Inferior parietal cortex (tissue), 1 donor: ENCODE measurements around the gene RPUSD3.
"Not testable (repeated sequence)": the region's sequence is repeated elsewhere in the genome, so short reads cannot be mapped to it uniquely, and the experiment has no call there.

Source experiments
- DNase-seq: peaks from one replicate; pipeline ENCODE4 v3.0.0-alpha.2; 2016; ENCODE audit errors: extremely low spot score

Gene RPUSD3, protein sequence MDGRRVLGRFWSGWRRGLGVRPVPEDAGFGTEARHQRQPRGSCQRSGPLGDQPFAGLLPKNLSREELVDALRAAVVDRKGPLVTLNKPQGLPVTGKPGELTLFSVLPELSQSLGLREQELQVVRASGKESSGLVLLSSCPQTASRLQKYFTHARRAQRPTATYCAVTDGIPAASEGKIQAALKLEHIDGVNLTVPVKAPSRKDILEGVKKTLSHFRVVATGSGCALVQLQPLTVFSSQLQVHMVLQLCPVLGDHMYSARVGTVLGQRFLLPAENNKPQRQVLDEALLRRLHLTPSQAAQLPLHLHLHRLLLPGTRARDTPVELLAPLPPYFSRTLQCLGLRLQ

GRCh38 chr3:9843715-9844438, at the start of gene RPUSD3:
TSS of gene RPUSD3 (minus strand) at chr3:9844008. CDS start at chr3:9843990, 18 bp downstream.
- peak; percentile 98 for DNase-seq

- peak; percentile 16 for DNase-seq
Observed at GRCh38 chr3:9891072-9891622, 47.3 kb upstream of the RPUSD3 start.

GRCh38 chr3:9890249-9891071, 46.7 kb upstream of the RPUSD3 start, which contains the start of gene JAGN1:
TSS of gene JAGN1 (plus strand) at chr3:9890610. CDS start at chr3:9890723, 113 bp downstream.
- peak; percentile 88 for DNase-seq

- no peak for DNase-seq
Observed at GRCh38 chr3:9889405-9889804, 45.6 kb upstream of the RPUSD3 start.

DNA sequence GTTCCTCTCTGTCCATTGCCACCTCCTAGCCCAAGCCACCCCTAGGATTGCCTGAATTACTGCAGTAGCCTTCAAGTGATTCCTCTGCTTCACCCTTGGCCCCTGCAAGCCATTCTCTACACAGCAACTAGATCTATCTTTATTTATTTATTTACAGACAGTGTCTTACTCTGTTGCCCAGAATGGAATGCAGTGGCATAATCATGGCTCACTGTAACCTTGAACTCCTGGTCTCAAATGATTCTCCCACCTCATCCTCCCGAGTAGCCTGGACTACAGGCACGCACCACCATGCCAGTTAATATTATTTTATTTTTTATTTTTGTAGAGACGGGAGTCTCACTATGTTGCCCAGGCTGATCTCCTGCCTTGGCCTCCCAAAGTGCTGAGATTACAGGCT, 44.7 kb upstream of the RPUSD3 start:
- DNase-seq = no peak

DNA sequence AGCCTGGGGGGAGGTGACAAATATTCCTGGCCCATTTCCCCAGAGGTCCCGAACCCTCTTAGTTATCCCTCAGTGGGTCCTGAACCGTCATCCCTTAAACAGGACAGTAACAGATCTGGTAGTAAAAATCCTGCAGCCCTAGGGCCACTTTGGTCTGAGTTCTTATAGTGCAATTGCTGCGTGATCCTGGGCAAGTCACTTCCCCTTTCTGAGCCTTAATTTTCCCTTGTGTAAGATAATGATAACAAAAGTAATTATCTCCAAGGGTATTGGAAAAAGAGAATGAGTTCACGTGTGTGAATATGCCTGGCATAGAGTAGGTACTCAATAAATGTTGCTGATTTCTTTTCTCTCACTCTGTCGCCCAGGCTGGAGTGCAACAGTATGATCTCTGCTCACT, 43.7 kb upstream of the RPUSD3 start:
- DNase-seq = no peak

- DNase-seq = no peak
Observed at GRCh38 chr3:9886328-9886727, 42.5 kb upstream of the RPUSD3 start.

DNA sequence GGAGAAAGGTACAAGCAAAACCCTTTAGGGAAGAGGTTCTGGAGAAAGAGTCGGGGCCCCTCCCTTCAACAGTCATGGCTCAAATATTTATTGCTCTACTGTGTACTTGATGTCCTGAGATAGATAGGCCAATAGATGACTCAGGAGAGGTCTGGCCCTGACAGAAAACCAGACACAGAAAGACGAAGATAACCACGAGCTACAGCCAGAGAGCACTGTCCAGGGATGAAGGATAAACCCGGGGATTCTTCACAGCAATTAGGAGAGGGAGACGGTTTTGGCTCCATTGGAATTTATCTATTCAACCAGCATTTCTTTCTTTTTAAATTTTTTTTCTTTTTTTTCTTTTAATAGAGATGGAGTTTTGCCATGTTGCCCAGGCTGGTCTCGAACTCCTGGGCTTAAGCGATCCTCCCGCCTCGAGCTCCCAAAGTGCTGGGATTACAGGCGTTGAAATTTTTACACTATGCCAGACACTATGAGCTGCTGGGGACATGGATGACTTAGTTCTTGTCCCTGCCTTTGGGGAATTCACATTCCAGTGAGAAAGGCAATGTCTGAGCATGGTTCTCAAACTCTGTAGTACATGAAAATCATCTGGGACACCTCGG, 40.9 kb upstream of the RPUSD3 start:
- DNase-seq = no peak

GRCh38 chr3:9883706-9884554, 40.1 kb upstream of the RPUSD3 start:
- DNase-seq = no peak

DNA sequence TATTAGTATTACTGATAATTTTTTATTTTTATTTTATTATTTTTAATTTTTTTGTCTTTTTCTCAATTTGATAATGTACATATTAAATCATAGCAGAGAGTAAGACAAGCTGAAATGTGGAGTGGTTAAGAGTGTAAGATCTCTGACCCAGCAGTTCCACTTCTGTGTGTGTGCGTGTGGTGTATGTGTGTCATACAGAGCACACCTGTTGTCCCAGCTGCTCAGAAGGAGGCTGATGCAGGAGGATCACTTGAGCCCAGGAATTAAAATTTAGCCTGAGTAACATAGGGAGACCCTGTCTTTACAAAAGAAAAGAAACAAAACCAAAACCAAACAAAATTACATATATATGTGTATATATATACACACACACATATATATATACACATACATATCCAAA, 37.6 kb upstream of the RPUSD3 start:
- DNase-seq = no peak

GRCh38 chr3:9879830-9880549, 36.2 kb upstream of the RPUSD3 start, which contains the start of gene CIDEC:
TSS of gene CIDEC (minus strand) at chr3:9880253. CDS start at chr3:9878486, 1,767 bp downstream.
- DNase-seq = no peak

DNA sequence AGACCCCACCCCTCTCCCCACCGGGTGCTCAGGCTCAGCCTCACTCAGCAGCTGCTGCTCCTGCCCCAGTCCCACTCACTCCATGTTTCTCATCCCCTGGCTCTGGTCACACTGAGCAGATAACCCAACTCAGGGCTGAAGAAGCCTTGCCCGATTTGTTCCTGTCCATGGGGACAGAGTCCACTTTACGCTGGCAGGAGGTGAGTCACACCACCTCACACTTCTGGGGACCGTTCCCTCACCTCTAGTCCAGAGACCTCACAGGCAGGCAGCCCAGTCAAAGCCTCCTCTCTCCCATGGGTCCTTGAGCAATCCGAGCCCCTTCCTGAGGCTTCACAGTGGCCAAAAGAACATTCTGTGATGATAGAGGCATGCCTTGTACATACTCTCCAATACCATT, 34.9 kb upstream of the RPUSD3 start:
- no peak for DNase-seq

DNA sequence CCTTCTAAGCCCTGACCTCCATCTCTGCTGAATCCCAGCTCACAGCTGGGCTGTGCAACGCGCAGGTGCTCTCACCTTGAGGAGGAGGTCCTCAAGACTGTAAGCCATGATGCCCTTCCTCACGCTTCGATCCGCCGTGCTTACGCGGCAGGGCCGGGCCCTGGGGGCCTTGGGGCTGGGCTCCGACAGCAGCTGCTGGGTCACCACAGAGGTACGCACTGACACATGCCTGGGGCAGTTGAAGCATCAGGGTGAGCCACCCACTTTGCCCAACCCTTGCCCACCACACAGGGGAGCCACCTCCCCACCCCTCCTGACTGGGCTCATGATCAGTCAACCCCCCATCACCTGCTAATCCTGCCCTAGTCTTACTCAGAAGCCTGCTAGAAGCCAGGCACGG, 33.2 kb upstream of the RPUSD3 start:
- no peak for DNase-seq

- not testable (repeated sequence) for DNase-seq
Observed at GRCh38 chr3:9876255-9876654, 32.4 kb upstream of the RPUSD3 start.

DNA sequence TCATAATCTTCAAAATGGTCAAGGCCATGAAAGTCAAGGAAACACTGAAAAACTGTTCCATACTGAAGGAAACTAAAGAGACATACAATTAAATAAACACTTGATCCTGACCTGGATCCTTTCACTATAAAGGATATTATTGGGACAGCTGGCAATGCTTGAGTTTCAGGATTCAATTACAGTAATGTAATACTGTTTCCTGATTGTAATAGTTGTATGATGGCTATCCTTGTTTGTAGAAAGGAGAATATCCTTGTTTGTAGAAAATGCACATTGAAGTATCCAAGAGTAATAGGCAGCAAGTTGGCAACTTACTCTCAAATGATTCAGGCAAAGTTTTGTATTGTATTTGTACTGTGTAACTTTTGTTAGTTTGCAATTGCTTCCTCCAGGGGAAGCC, 31.6 kb upstream of the RPUSD3 start:
- no peak for DNase-seq

GRCh38 chr3:9872067-9872466, 28.3 kb upstream of the RPUSD3 start:
- not testable (repeated sequence) for DNase-seq

- no peak for DNase-seq
Observed at GRCh38 chr3:9870978-9871377, 27.2 kb upstream of the RPUSD3 start.

GRCh38 chr3:9869955-9870354, 26.1 kb upstream of the RPUSD3 start:
- no peak for DNase-seq

- no peak for DNase-seq
Observed at GRCh38 chr3:9867106-9867505, 23.3 kb upstream of the RPUSD3 start.

- DNase-seq = no peak
Observed at GRCh38 chr3:9866639-9867038, 22.8 kb upstream of the RPUSD3 start.
